ENCODE measurements around the gene ZKSCAN4.

Gene ZKSCAN4

DNA sequence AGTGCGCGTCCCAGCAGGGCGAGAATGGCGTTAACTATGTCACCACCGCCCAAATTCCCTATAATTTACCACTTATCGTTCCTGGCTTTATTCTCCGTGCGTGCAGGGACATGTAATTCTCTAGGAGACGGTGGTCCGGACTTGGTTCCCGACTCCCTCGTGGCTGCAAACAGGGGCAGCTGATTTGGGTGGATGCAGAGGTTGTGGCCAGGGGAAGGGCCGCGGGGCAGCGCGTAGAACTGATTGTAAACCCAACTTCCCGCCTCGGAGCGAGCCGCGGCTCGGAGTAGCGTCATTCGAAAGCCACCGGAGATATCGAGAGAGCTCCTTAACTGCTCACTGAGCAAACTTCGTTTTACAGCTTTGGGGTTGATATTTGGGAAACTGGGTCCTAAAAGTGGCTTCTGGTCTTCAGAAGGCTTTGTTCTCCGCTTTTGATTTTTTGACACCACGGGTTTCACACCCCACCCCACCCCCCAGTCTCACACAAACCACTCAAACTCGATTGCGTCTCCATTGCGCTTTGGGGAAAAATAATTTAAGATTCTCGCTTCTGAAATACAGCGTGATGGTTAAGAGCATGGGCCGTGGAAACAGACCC, 44.5 kb downstream of the ZKSCAN4 start:
- no peak for DNase-seq

DNA sequence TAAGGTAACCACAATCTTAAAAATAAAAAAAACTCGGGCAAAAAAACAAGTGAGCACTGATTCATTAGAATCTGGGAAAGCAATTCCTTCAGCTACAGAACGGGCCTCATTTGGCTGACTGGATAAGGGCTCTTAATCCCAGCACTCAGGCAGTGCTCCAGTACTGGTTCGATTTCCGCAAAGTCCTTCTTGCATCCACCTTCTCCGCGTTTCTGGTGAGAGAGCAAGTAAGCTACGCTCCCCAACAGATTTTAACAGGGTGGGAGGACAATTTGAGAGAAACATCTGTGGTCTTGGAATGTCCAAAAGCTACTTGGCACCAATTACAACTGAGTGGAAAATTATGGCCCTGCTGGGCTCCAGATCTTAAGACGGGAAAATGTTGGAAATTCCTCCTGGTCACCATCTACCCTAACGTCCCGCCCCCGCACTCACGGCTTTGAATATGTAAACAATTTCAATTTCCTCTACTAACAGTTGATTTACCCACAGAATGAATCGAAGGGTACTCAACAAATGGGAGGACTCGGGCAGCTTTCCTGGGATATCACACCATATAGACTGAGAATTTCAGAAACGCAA, 45.0 kb downstream of the ZKSCAN4 start:
- DNase-seq: no peak

DNA sequence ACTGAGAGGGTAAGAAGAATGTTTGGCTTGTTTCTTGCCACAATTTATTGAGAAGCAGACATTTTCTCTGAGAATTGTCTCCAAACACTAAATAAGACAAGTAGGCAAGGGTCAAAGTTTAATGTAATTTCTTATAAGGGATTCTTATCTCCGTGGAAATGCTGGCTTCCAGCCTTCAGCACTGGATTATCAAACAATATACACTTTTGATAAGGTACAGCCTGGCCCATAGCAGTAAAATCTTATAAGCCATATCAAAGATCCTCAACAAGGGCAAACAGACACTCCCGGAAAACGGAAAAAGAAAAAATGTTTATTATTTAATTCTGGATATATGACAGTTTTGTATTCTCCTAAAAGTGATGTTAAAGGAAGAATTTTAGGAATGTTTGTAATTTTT, 45.5 kb downstream of the ZKSCAN4 start:
- no peak for DNase-seq

DNA sequence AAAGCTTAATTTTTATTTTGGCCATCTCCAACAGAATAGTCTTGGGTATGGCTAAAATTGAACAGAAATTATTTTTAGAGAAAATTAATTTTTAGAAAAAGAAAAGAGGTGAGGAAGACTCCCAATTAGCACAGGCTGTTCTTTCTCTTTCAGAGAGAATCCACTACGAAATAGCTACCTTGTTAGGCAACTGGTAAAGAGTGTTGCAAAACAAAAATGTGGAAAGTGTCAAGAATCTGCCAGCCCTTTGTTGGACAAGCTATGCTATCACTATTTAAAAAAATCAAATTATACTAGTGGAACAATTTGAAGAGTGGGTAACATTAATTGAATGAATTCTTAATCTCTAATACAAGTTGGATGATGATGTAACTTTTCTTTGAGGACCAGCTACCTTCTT, 46.2 kb downstream of the ZKSCAN4 start:
- DNase-seq: no peak

DNA sequence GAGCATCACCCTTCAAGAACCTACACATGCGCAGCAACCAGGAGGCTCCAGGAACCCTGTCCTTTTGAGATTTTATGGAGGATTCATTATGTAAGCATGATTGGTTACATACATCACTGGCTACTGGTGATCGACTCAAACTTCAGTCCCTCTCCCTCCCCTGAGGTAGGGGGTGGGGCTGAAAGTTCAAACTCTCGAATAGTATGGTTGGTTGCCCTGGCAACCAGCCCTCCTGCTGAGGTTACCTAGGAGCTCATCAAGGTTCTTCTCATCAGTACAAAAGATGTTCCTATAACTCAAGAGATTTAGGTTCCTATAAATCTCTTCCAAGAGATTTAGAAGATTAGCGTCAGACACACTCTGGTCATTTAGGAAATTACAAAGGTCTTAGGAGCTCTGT, 48.9 kb downstream of the ZKSCAN4 start:
- DNase-seq: no peak

DNA sequence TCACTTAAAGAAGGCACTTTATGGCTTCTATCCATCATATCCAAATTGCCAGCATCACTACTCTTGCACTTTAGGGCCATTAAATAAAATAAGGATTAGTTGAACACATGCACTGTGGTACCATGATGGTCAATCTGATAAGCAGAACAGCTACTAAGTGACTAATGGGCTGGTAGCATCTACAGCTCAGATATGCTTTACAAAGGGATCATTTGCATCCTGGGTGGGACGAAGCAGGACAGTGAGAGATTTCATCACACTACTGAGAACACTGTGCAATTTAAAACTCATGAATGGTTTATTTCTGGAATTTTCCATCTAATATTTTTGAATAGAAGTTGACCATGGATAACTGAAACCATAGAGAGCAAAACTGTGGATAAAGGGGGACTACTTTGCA, 52.0 kb downstream of the ZKSCAN4 start:
- DNase-seq: no peak
